HepG2 (cell line): ENCODE data around the gene ZNF514.

ENCODE experiments used
- TF ChIP-seq, protein P1 (sequence below): sonication (generic); formaldehyde crosslinking; IDR thresholded peaks from 2 replicates; pipeline ENCODE4 v1.8.1; 2023; ENCODE audit warnings: missing genetic modification reagents, inconsistent platforms, borderline replicate concordance
- TF ChIP-seq, protein P2 (sequence below): sonication (generic); formaldehyde crosslinking; IDR thresholded peaks from 2 replicates; pipeline ENCODE4 v1.5.0; 2020; ENCODE audit warnings: missing genetic modification reagents

DNA sequence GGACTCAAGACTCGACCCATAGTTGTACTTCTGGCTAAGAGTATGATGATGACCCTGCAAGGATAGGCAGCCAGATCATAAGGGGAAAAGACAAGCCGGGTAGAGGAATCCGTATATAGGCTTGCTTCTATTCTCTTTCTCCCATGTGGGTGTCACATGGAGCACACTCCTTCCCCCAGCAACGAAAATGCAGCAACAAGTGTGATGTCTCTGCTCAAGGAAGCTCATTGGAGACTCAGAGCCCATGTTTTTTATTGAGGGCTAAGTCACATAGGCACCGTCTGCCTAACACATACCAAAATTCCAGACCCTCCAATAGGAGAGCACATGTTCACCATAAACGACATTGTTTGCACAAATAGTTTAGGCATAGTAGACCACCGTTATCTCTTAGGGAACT is 12.3 kb upstream of the ZNF514 start:
- TF ChIP-seq, protein P1, sequence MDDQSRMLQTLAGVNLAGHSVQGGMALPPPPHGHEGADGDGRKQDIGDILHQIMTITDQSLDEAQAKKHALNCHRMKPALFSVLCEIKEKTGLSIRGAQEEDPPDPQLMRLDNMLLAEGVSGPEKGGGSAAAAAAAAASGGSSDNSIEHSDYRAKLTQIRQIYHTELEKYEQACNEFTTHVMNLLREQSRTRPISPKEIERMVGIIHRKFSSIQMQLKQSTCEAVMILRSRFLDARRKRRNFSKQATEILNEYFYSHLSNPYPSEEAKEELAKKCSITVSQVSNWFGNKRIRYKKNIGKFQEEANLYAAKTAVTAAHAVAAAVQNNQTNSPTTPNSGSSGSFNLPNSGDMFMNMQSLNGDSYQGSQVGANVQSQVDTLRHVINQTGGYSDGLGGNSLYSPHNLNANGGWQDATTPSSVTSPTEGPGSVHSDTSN: no peak
- TF ChIP-seq, protein P2, sequence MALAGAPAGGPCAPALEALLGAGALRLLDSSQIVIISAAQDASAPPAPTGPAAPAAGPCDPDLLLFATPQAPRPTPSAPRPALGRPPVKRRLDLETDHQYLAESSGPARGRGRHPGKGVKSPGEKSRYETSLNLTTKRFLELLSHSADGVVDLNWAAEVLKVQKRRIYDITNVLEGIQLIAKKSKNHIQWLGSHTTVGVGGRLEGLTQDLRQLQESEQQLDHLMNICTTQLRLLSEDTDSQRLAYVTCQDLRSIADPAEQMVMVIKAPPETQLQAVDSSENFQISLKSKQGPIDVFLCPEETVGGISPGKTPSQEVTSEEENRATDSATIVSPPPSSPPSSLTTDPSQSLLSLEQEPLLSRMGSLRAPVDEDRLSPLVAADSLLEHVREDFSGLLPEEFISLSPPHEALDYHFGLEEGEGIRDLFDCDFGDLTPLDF (CRISPR knock-in tag): no peak
